IMR-90 (cell line): ENCODE results near the gene TFAP2A. TPM values are rescaled to one million over a fixed set of nuclear protein-coding genes. Genes with fewer than 3 reads are reported as not detected.
A peak's percentile ranks its signal among the peaks of the same experiment; 100 is the strongest.

Experiments
- ATAC-seq: fragments of 200-7000 bp; cut with Tn5 transposase; 2 replicates; pipeline ENCODE4 v1.9.1; 2020; ENCODE audit warnings: low read depth, mild to moderate bottlenecking, moderate library complexity
- BruUV-seq: library from RNA; stranded (reverse); fragments of 400-500 nt; replicated peaks from 2 replicates; lab custom pipeline; 2021; lab: Mats Ljungman, UMichigan
- CTCF ChIA-PET: fragments of 300-600 bp; formaldehyde crosslinking; extraction: SDS; loops from one replicate; lab custom pipeline; 2021; ENCODE audit warnings: antibody characterized with exemption; lab: Yijun Ruan, JAX
- POLR2A ChIA-PET: fragments of 300-600 bp; sonication (Branson Sonifier 250); formaldehyde crosslinking; loops from one replicate; lab custom pipeline; 2022; ENCODE audit warnings: antibody characterized with exemption; ENCODE audit not compliant: unreplicated experiment; lab: Charles Lee
- DNase-seq: peaks from one replicate; pipeline ENCODE4 v3.0.0; 2013
- H2AFZ ChIP-seq: replicated peaks from 2 replicates; pipeline ENCODE3; 2013; ENCODE audit warnings: low read length, mild to moderate bottlenecking; ENCODE audit not compliant: poor library complexity
- H2AK5ac ChIP-seq: 2 replicates; pipeline ENCODE4 v1.6.1; 2013; ENCODE audit warnings: low read depth, low read length, inconsistent platforms
- H2AK9ac ChIP-seq: replicated peaks from 2 replicates; pipeline ENCODE3; 2013; ENCODE audit warnings: mild to moderate bottlenecking, low read depth, low read length, moderate library complexity; ENCODE audit not compliant: poor library complexity
- H2BK120ac ChIP-seq: 2 replicates; pipeline ENCODE4 v1.6.1; 2013; ENCODE audit warnings: low read depth, low read length, inconsistent platforms
- H2BK15ac ChIP-seq: 3 replicates; pipeline ENCODE4 v1.6.1; 2013; ENCODE audit warnings: low read depth, low read length, inconsistent platforms
- H2BK20ac ChIP-seq: 2 replicates; pipeline ENCODE4 v1.6.1; 2013; ENCODE audit warnings: low read depth, mild to moderate bottlenecking, inconsistent platforms, low read length, moderate library complexity
- H2BK5ac ChIP-seq: 2 replicates; pipeline ENCODE4 v1.6.1; 2013; ENCODE audit warnings: mild to moderate bottlenecking, low read depth, low read length, inconsistent platforms; ENCODE audit not compliant: poor library complexity, severe bottlenecking
- H3K14ac ChIP-seq: replicated peaks from 2 replicates; pipeline ENCODE4 v1.6.1; 2013; ENCODE audit warnings: low read depth, low read length, inconsistent platforms
- H3K18ac ChIP-seq: 2 replicates; pipeline ENCODE4 v1.6.1; 2013; ENCODE audit warnings: low read depth, low read length, control low read depth
- H3K23ac ChIP-seq: 2 replicates; pipeline ENCODE4 v1.6.1; 2013; ENCODE audit warnings: low read depth, low read length, inconsistent platforms
- H3K27ac ChIP-seq: 2 replicates; pipeline ENCODE4 v1.5.1; 2013; ENCODE audit warnings: mild to moderate bottlenecking, control low read depth, low read length; ENCODE audit not compliant: insufficient read depth
- H3K27me3 ChIP-seq: 2 replicates; pipeline ENCODE4 v1.6.1; 2013; ENCODE audit warnings: low read length; ENCODE audit not compliant: control insufficient read depth, insufficient read depth
- H3K36me3 ChIP-seq: 2 replicates; pipeline ENCODE4 v1.6.1; 2013; ENCODE audit warnings: low read length, mixed read lengths; ENCODE audit not compliant: control insufficient read depth, insufficient read depth
- H3K4ac ChIP-seq: 2 replicates; pipeline ENCODE4 v1.6.1; 2013; ENCODE audit warnings: low read depth, low read length, inconsistent platforms
- H3K4me1 ChIP-seq: 2 replicates; pipeline ENCODE4 v1.6.1; 2013; ENCODE audit warnings: low read length, mixed read lengths; ENCODE audit not compliant: control insufficient read depth, insufficient read depth
- H3K4me2 ChIP-seq: 2 replicates; pipeline ENCODE4 v1.6.1; 2013; ENCODE audit warnings: low read depth, mild to moderate bottlenecking, control low read depth, low read length, moderate library complexity
- H3K4me3 ChIP-seq: 2 replicates; pipeline ENCODE4 v1.5.1; 2013; ENCODE audit warnings: low read depth, mild to moderate bottlenecking, control low read depth, low read length, moderate library complexity; ENCODE audit not compliant: insufficient read depth
- H3K56ac ChIP-seq: 2 replicates; pipeline ENCODE4 v1.6.1; 2013; ENCODE audit warnings: low read length, inconsistent platforms; ENCODE audit not compliant: insufficient read depth; ENCODE audit errors: extremely low read depth
- H3K79me1 ChIP-seq, 2 experiments: 2 replicates each; pipeline ENCODE4 v1.6.1; 2013; ENCODE audit warnings: low read length in 2 of 2, inconsistent platforms in 1 of 2, low read depth in 1 of 2
- H3K9ac ChIP-seq: 2 replicates; pipeline ENCODE4 v1.6.1; 2013; ENCODE audit warnings: low read depth, low read length, control low read depth
- H3K9me1 ChIP-seq: 2 replicates; pipeline ENCODE4 v1.6.1; 2013; ENCODE audit warnings: low read length, inconsistent platforms; ENCODE audit not compliant: insufficient read depth
- H3K9me3 ChIP-seq: 2 replicates; pipeline ENCODE4 v1.6.1; 2013; ENCODE audit warnings: low read length; ENCODE audit not compliant: control insufficient read depth, insufficient read depth
- H4K20me1 ChIP-seq: 2 replicates; pipeline ENCODE4 v1.6.1; 2013; ENCODE audit warnings: low read length, inconsistent platforms; ENCODE audit not compliant: insufficient read depth
- H4K5ac ChIP-seq: 2 replicates; pipeline ENCODE4 v1.6.1; 2013; ENCODE audit warnings: mild to moderate bottlenecking, low read depth, low read length, control low read depth
- H4K8ac ChIP-seq, 2 experiments: 2 replicates each; pipeline ENCODE4 v1.6.1; 2013; ENCODE audit warnings: low read depth in 2 of 2, low read length in 2 of 2, control low read depth in 1 of 2, inconsistent platforms in 1 of 2
- H4K91ac ChIP-seq: 2 replicates; pipeline ENCODE4 v1.6.1; 2013; ENCODE audit warnings: low read depth, low read length, inconsistent platforms; ENCODE audit not compliant: insufficient read depth
- BHLHE40 ChIP-seq: fragments of 150-350 bp; IDR thresholded peaks from 2 replicates; pipeline ENCODE4 v1.6.1; 2016; ENCODE audit warnings: mild to moderate bottlenecking, low read depth, low read length
- CEBPB ChIP-seq: IDR thresholded peaks from 2 replicates; pipeline ENCODE4 v1.6.1; 2012; ENCODE audit warnings: low read depth, low read length, improper control_type of control experiment
- CHD1 ChIP-seq: IDR thresholded peaks from 2 replicates; pipeline ENCODE4 v1.6.1; 2012; ENCODE audit warnings: low read depth, low read length, improper control_type of control experiment
- ELK1 ChIP-seq: fragments of 150-350 bp; IDR thresholded peaks from 2 replicates; pipeline ENCODE4 v1.6.1; 2016; ENCODE audit warnings: low read depth, mild to moderate bottlenecking, low read length, moderate library complexity, borderline replicate concordance
- FOS ChIP-seq: fragments of 150-350 bp; IDR thresholded peaks from 2 replicates; pipeline ENCODE4 v1.6.1; 2016; ENCODE audit warnings: low read depth, low read length
- MAFK ChIP-seq: IDR thresholded peaks from 2 replicates; pipeline ENCODE4 v1.6.1; 2012; ENCODE audit warnings: low read depth, low read length, improper control_type of control experiment
- MXI1 ChIP-seq: IDR thresholded peaks from 2 replicates; pipeline ENCODE4 v1.6.1; 2012; ENCODE audit warnings: low read depth, mild to moderate bottlenecking, low read length, moderate library complexity, borderline replicate concordance
- NFE2L2 ChIP-seq: fragments of 150-350 bp; IDR thresholded peaks from 2 replicates; pipeline ENCODE4 v1.6.1; 2016; ENCODE audit warnings: low read depth, mild to moderate bottlenecking, low read length
- POLR2A ChIP-seq: IDR thresholded peaks from 2 replicates; pipeline ENCODE4 v1.6.1; 2012; ENCODE audit warnings: mild to moderate bottlenecking, low read depth, low read length
- RAD21 ChIP-seq: IDR thresholded peaks from 2 replicates; pipeline ENCODE4 v1.6.1; 2012; ENCODE audit warnings: low read length, improper control_type of control experiment
- RCOR1 ChIP-seq: IDR thresholded peaks from 2 replicates; pipeline ENCODE4 v1.6.1; 2012; ENCODE audit warnings: mild to moderate bottlenecking, low read length, improper control_type of control experiment; ENCODE audit not compliant: insufficient replicate concordance
- RFX5 ChIP-seq: IDR thresholded peaks from 2 replicates; pipeline ENCODE4 v1.8.0; 2012; ENCODE audit warnings: low read depth, mild to moderate bottlenecking, low read length, moderate library complexity
- SMC3 ChIP-seq: fragments of 150-350 bp; IDR thresholded peaks from 2 replicates; pipeline ENCODE4 v1.6.1; 2016; ENCODE audit warnings: low read depth, mild to moderate bottlenecking, antibody characterized with exemption, low read length, moderate library complexity
- USF2 ChIP-seq: fragments of 150-350 bp; IDR thresholded peaks from 2 replicates; pipeline ENCODE4 v1.6.1; 2017; ENCODE audit warnings: mild to moderate bottlenecking, antibody characterized with exemption, low read length, low read depth
- WGBS, 2 experiments: methylation state at CpG; one replicate each; pipeline versions ENCODE4 v1.1.5 to v1.1.7; 2013; ENCODE audit warnings: missing lambda C conversion rate in 2 of 2; ENCODE audit not compliant: insufficient read length in 1 of 2; ENCODE audit errors: extremely low coverage in 2 of 2; 5-methylcytosine and 5-hydroxymethylcytosine counted together
- dilution Hi-C: fragments of 300-500 bp; cut with HindIII; formaldehyde crosslinking; loops from one replicate; pipeline ENCODE4 v1.14.3; 2018; ENCODE audit warnings: low sequenced_read_pairs; ENCODE audit not compliant: unreplicated experiment
- in situ Hi-C: fragments of 300-500 bp; cut with MboI; formaldehyde crosslinking; loops from 3 replicates; pipeline ENCODE4 v1.14.3; 2019; ENCODE audit warnings: low sequenced_read_pairs, inconsistent platforms, mixed read lengths
- intact Hi-C: fragments of 100-400 bp; cut with micrococcal nuclease; formaldehyde crosslinking; loops from 2 replicates; pipeline ENCODE4 v1.10.0; 2022
- polyA plus RNA-seq, 3 experiments: library from polyadenylated mRNA; depleted of rRNA; stranded (reverse); fragments of >200 nt; gene quantifications; 2 replicates each; pipeline ENCODE4 v1.2.3, GENCODE V29; 2012; ENCODE audit warnings: low replicate concordance in 1 of 3
- total RNA-seq: library from RNA; depleted of rRNA; stranded (reverse); fragments of >200 nt; gene quantifications from 2 replicates; pipeline ENCODE4 v1.2.3, GENCODE V29; 2012
- TF ChIP-seq, protein P1 (sequence below): conservative IDR thresholded peaks from 2 replicates; pipeline ENCODE4 v1.5.1; 2012; ENCODE audit warnings: mild to moderate bottlenecking, low read depth, low read length, improper control_type of control experiment

Gene TFAP2A
- total and polyA plus RNA-seq, 2 of the 4 experiments (the other 2 are of a cell fraction): 0.72 to 7.1 TPM

DNA sequence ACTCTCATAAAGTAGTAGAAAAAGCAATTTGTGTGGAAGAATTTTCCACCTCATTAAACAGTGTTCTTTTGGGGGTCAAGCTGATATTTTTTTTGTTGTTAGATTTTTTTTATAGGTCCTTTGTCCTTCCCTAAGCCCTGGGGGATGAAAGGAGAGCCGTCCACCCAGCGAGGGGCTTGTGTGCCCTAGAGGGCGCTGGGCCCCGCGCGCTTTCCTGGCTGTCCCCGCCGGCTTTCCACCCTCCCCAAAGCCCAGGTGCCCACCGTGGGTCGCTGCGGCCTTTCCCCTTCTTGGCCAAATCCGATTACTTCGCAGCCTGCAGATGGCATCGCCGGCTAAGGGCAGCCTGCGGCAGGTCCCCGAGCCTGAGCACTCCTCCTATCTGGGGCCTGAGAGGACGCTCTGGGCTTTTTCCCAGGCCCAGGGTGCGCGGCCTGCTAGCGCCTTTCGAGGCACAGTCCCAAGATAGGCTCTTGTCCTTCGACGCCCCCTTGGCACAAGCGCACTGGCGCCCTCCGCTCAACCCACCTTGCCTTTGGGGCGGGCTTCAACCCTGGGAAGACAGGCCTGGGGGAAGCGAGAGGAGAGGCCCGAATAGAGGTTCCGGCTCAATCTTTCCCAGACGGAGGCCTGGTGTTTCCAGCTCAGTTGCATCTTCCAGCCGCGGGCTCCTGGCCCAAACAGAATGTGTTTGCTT, 33.6 kb downstream of the TFAP2A start:
- H3K4ac ChIP-seq: no peak overlapping the region
- no peak for TF ChIP-seq RFX5
- TF ChIP-seq CHD1: no peak
- TF ChIP-seq MXI1: no peak
- TF ChIP-seq BHLHE40: no peak
- no peak for TF ChIP-seq CEBPB
- no peak for TF ChIP-seq RCOR1
- TF ChIP-seq MAFK: no peak
- no peak for TF ChIP-seq FOS
- TF ChIP-seq, protein P1, sequence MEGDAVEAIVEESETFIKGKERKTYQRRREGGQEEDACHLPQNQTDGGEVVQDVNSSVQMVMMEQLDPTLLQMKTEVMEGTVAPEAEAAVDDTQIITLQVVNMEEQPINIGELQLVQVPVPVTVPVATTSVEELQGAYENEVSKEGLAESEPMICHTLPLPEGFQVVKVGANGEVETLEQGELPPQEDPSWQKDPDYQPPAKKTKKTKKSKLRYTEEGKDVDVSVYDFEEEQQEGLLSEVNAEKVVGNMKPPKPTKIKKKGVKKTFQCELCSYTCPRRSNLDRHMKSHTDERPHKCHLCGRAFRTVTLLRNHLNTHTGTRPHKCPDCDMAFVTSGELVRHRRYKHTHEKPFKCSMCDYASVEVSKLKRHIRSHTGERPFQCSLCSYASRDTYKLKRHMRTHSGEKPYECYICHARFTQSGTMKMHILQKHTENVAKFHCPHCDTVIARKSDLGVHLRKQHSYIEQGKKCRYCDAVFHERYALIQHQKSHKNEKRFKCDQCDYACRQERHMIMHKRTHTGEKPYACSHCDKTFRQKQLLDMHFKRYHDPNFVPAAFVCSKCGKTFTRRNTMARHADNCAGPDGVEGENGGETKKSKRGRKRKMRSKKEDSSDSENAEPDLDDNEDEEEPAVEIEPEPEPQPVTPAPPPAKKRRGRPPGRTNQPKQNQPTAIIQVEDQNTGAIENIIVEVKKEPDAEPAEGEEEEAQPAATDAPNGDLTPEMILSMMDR: no peak
- TF ChIP-seq USF2: no peak
- no peak for TF ChIP-seq SMC3
- TF ChIP-seq ELK1: no peak
- no peak for TF ChIP-seq NFE2L2
- TF ChIP-seq POLR2A: no peak
- no peak for TF ChIP-seq RAD21
- POLR2A ChIA-PET: no interaction called here
- no TSS peak for BruUV-seq
- no peak overlapping the region for H2BK120ac ChIP-seq
- peak overlapping the region; percentile 61 for H2AFZ ChIP-seq
- H3K4me1 ChIP-seq: no peaks in the 10 kb centered on the region
- no peaks in the 10 kb centered on the region for H4K20me1 ChIP-seq
- no peaks in the 10 kb centered on the region for H3K36me3 ChIP-seq
- ATAC-seq (no peak), DNase-seq (no peak)
- CTCF ChIA-PET: no interaction called here
- no peak overlapping the region for H2AK5ac ChIP-seq
- in situ Hi-C loops (no loop called here), dilution Hi-C loops (no loop called here), intact Hi-C loops (no loop called here)
- no peak overlapping the region for H3K9ac ChIP-seq
- H3K4me3 ChIP-seq: no peak overlapping the region
- H3K18ac ChIP-seq: no peak overlapping the region
- no peak overlapping the region for H2BK20ac ChIP-seq
- no peaks in the 10 kb centered on the region for H3K9me1 ChIP-seq
- no peak overlapping the region for H2BK15ac ChIP-seq
- no peak overlapping the region for H3K14ac ChIP-seq
- H4K8ac ChIP-seq: no peak overlapping the region
- H4K5ac ChIP-seq: no peak overlapping the region
- H3K27ac ChIP-seq: no peak overlapping the region
- H2AK9ac ChIP-seq: peak overlapping the region; percentile 87
- H3K27me3 ChIP-seq: peaks cover 55% of the 10 kb centered on the region
- H3K4me2 ChIP-seq: no peak overlapping the region
- H3K79me1 ChIP-seq: no peaks in the 10 kb centered on the region
- no peak overlapping the region for H2BK5ac ChIP-seq
- no peak overlapping the region for H3K23ac ChIP-seq
- H3K56ac ChIP-seq: no peak overlapping the region
- H4K91ac ChIP-seq: no peak overlapping the region
- peaks cover 1% of the 10 kb centered on the region for H3K9me3 ChIP-seq
- 8% methylated on average over 11 of the region's 34 CpGs; no CpG with 5 or more reads in 1 of the 2 experiments for WGBS, 2 experiments
